B cell (primary cell): Measurements from ENCODE around the gene ADRA2C.

Experiments
- EZH2 ChIP-seq: IDR thresholded peaks from 2 replicates; pipeline ENCODE4 v1.6.1; 2012; ENCODE audit warnings: borderline replicate concordance, low read depth, mild to moderate bottlenecking, moderate library complexity, low read length; ENCODE audit not compliant: insufficient read depth, poor library complexity, severe bottlenecking
- TF ChIP-seq, protein P1 (sequence below): fragments of 200-600 bp; IDR thresholded peaks from one replicate; pipeline ENCODE4 v1.8.0; 2022; ENCODE audit warnings: antibody characterized with exemption, mild to moderate bottlenecking

DNA sequence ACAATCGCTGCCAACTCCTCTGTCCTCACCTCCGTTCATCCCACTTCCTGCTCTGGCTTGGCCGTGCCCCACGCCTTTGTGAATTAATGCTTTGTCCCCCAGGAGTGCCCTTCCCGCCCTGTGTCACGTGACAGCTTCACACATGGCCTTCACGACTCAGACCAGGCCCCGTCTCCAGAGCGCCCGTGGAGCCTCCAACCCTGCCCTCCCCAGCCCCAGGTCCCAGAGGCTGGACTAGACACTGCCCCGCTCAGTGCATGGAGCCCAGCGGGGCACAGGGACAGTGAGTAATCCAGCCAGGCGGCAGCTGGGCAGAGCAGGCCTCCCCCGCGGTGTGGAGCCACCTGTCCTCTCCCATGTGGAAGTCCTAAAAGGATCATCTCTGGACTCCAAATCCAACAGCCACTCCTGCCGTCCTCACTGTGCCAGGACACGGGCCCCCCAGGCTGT is 7.4 kb downstream of the ADRA2C start:
- TF ChIP-seq, protein P1, sequence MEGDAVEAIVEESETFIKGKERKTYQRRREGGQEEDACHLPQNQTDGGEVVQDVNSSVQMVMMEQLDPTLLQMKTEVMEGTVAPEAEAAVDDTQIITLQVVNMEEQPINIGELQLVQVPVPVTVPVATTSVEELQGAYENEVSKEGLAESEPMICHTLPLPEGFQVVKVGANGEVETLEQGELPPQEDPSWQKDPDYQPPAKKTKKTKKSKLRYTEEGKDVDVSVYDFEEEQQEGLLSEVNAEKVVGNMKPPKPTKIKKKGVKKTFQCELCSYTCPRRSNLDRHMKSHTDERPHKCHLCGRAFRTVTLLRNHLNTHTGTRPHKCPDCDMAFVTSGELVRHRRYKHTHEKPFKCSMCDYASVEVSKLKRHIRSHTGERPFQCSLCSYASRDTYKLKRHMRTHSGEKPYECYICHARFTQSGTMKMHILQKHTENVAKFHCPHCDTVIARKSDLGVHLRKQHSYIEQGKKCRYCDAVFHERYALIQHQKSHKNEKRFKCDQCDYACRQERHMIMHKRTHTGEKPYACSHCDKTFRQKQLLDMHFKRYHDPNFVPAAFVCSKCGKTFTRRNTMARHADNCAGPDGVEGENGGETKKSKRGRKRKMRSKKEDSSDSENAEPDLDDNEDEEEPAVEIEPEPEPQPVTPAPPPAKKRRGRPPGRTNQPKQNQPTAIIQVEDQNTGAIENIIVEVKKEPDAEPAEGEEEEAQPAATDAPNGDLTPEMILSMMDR: no peak
- TF ChIP-seq EZH2: no peak
